Hepatocyte (in vitro differentiated cells): Measurements from ENCODE around the gene ZNF544. TPM values are rescaled to one million over a fixed set of nuclear protein-coding genes. Genes with fewer than 3 reads are reported as not detected.
A peak's percentile ranks its signal among the peaks of the same experiment; 100 is the strongest.

Experiments used
- DNase-seq: peaks from one replicate; pipeline ENCODE4 v3.0.0-alpha.2; 2016; ENCODE audit warnings: low spot score
- H2AFZ ChIP-seq: fragments of 200-600 bp; sonication (generic); 2 replicates; pipeline ENCODE4 v1.6.0; 2016; ENCODE audit warnings: antibody characterized with exemption, mild to moderate bottlenecking
- H3K27ac ChIP-seq: fragments of 200-600 bp; sonication (generic); 2 replicates; pipeline ENCODE4 v1.5.1; 2016; ENCODE audit warnings: mild to moderate bottlenecking
- H3K27me3 ChIP-seq: fragments of 200-600 bp; sonication (generic); 2 replicates; pipeline ENCODE4 v1.6.1; 2016
- H3K36me3 ChIP-seq: fragments of 200-600 bp; sonication (generic); replicated peaks from 2 replicates; pipeline ENCODE4 v1.5.1; 2016; ENCODE audit warnings: low read depth; ENCODE audit not compliant: insufficient read depth
- H3K4me1 ChIP-seq: fragments of 200-600 bp; sonication (generic); 2 replicates; pipeline ENCODE4 v1.5.1; 2016; ENCODE audit warnings: mild to moderate bottlenecking, moderate library complexity; ENCODE audit not compliant: insufficient read depth
- H3K4me2 ChIP-seq: fragments of 200-600 bp; sonication (generic); 2 replicates; pipeline ENCODE4 v1.6.0; 2016
- H3K4me3 ChIP-seq: fragments of 200-600 bp; sonication (generic); 2 replicates; pipeline ENCODE4 v1.5.1; 2016; ENCODE audit warnings: mild to moderate bottlenecking
- H3K79me2 ChIP-seq: fragments of 200-600 bp; sonication (generic); 2 replicates; pipeline ENCODE4 v1.6.0; 2017; ENCODE audit warnings: mild to moderate bottlenecking
- H3K9me2 ChIP-seq: fragments of 200-600 bp; sonication (generic); replicated peaks from 2 replicates; pipeline ENCODE4 v1.6.0; 2017; ENCODE audit warnings: mild to moderate bottlenecking; ENCODE audit not compliant: insufficient read depth
- H3K9me3 ChIP-seq: fragments of 200-600 bp; sonication (generic); 2 replicates; pipeline ENCODE4 v1.5.1; 2016; ENCODE audit warnings: low read depth, mild to moderate bottlenecking
- H4K20me1 ChIP-seq: fragments of 200-600 bp; sonication (generic); 2 replicates; pipeline ENCODE4 v1.6.0; 2016; ENCODE audit warnings: mild to moderate bottlenecking; ENCODE audit not compliant: insufficient read depth, poor library complexity, severe bottlenecking
- CTCF ChIP-seq: fragments of 200-600 bp; sonication (generic); IDR thresholded peaks from 2 replicates; pipeline ENCODE4 v1.5.1; 2016; ENCODE audit warnings: antibody characterized with exemption, mild to moderate bottlenecking; ENCODE audit not compliant: poor library complexity
- EZH2 ChIP-seq: fragments of 200-600 bp; sonication (generic); IDR thresholded peaks from 2 replicates; pipeline ENCODE4 v1.6.1; 2016; ENCODE audit warnings: antibody characterized with exemption, mild to moderate bottlenecking, borderline replicate concordance
- EZH2phosphoT487 ChIP-seq: fragments of 200-600 bp; sonication (generic); IDR thresholded peaks from one replicate; pipeline ENCODE4 v1.6.1; 2018; ENCODE audit warnings: antibody characterized with exemption, mild to moderate bottlenecking, low read depth, moderate library complexity; ENCODE audit not compliant: unreplicated experiment, severe bottlenecking
- WGBS: methylation state at CpG from one replicate; pipeline ENCODE4 v1.1.6; 2016; ENCODE audit warnings: low lambda C conversion rate; ENCODE audit errors: missing lambda C conversion rate; 5-methylcytosine and 5-hydroxymethylcytosine counted together
- polyA plus RNA-seq: library from polyadenylated mRNA; unstranded; fragments of >200 nt; fragmentation: Nextera tagmentation; extraction: Ambion mirVana; gene quantifications from 2 replicates; pipeline ENCODE4 v1.2.1, GENCODE V29; 2016
- total RNA-seq: library from RNA; depleted of rRNA; stranded (reverse); fragments of >200 nt; gene quantifications from 2 replicates; pipeline ENCODE4 v1.2.3, GENCODE V29; 2014

ZNF544 gene
- total and polyA plus RNA-seq, 2 experiments from 2014 or later: 17.2 to 34.1 TPM

GRCh38 chr19:58275564-58275963 lies 46.9 kb downstream of the ZNF544 start:
- Histone ChIP-seq H3K4me3 (no peak overlapping the region), H4K20me1 (no peaks in the 10 kb centered on the region), H3K27ac (no peak overlapping the region), H3K4me2 (no peak overlapping the region), H3K36me3 (peaks cover 5% of the 10 kb centered on the region), H3K79me2 (peaks cover 36% of the 10 kb centered on the region), H3K27me3 (no peaks in the 10 kb centered on the region), H3K4me1 (peaks cover 6% of the 10 kb centered on the region), H3K9me2 (no peaks in the 10 kb centered on the region), H3K9me3 (peaks cover under 1% of the 10 kb centered on the region), H2AFZ (no peak overlapping the region)
- TF ChIP-seq CTCF: no peak
- no peak for TF ChIP-seq EZH2phosphoT487
- TF ChIP-seq EZH2: no peak
- 93% methylated on average over 3 of the region's 3 CpGs for WGBS
- no peak for DNase-seq

GRCh38 chr19:58277197-58277596 lies 48.5 kb downstream of the ZNF544 start:
- peaks cover 49% of the 10 kb centered on the region for H3K79me2 ChIP-seq
- no peak for DNase-seq
- no peak overlapping the region for H3K27ac ChIP-seq
- no peaks in the 10 kb centered on the region for H3K9me2 ChIP-seq
- no peak overlapping the region for H3K4me3 ChIP-seq
- no peaks in the 10 kb centered on the region for H3K27me3 ChIP-seq
- H3K9me3 ChIP-seq: no peaks in the 10 kb centered on the region
- H3K4me1 ChIP-seq: peaks cover 6% of the 10 kb centered on the region
- H4K20me1 ChIP-seq: no peaks in the 10 kb centered on the region
- H3K36me3 ChIP-seq: no peaks in the 10 kb centered on the region
- 96% methylated on average over 7 of the region's 7 CpGs for WGBS
- H3K4me2 ChIP-seq: peak overlapping the region; percentile 78
- H2AFZ ChIP-seq: no peak overlapping the region
- TF ChIP-seq EZH2: no peak
- TF ChIP-seq EZH2phosphoT487: no peak
- TF ChIP-seq CTCF: no peak

DNA sequence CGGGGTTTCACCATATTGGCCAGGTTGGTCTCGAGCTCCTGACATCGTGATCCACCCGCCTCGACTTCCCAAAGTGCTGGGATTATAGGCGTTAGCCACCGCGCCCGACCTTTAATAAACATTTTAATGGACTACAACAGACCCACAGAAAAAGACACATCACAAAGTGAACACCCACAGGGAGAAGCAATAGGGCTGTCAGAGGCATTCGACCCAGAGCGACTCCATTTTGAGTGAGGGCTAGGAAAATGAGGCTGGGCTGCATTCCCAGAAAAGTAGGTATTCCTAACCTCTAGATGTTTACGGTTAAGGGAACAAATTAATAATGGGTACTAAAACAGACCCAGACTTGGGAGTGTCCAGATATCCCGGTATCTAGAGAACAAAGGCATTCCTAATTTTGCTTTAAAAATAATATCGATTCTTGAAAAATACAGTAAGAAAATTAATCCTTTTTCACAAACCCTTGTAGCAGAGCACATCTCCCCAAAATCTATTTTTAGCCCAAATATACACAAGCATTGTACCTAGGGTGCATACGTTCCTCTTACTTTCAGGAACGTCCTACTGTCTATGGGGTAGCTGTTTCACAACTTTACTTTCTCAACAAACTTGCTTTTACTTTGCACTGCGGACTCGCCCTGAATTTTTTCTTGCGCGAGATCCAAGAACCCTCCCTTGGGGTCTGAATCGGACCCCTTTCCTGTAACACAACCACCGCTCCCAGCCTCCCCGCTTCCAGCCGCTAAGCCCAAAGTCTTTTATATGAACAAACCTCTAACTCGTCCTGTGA lies 49.2 kb downstream of the ZNF544 start:
- Histone ChIP-seq H3K4me3 (peak overlapping the region; percentile 25), H3K9me2 (no peaks in the 10 kb centered on the region), H3K27me3 (no peaks in the 10 kb centered on the region), H3K4me2 (peak overlapping the region; percentile 78), H2AFZ (peak overlapping the region; percentile 70), H3K9me3 (no peaks in the 10 kb centered on the region), H3K79me2 (peaks cover 52% of the 10 kb centered on the region), H3K27ac (peak overlapping the region; percentile 86), H3K36me3 (no peaks in the 10 kb centered on the region), H3K4me1 (peaks cover 6% of the 10 kb centered on the region), H4K20me1 (no peaks in the 10 kb centered on the region)
- 48% methylated on average over 25 of the region's 25 CpGs for WGBS
- TF ChIP-seq CTCF (no peak), EZH2 (no peak), EZH2phosphoT487 (no peak)
- DNase-seq: no peak
